Brain microvascular endothelial cell (primary cell): ENCODE measurements around the gene PSAP.

ENCODE experiments used
- DNase-seq: peaks from one replicate; pipeline ENCODE4 v3.0.0-alpha.2; 2020
- H3K27ac ChIP-seq: fragments of 250-450 bp; sonication (Bioruptor Pico); 2 replicates; pipeline ENCODE4 v1.5.1; 2020; ENCODE audit warnings: mild to moderate bottlenecking, moderate library complexity
- H3K27me3 ChIP-seq: fragments of 250-450 bp; sonication (Bioruptor Pico); replicated peaks from 2 replicates; pipeline ENCODE4 v1.5.1; 2020; ENCODE audit warnings: mild to moderate bottlenecking
- H3K36me3 ChIP-seq: fragments of 250-450 bp; sonication (Bioruptor Pico); replicated peaks from 2 replicates; pipeline ENCODE4 v1.5.1; 2020; ENCODE audit warnings: mild to moderate bottlenecking
- H3K4me3 ChIP-seq: 2 replicates; pipeline ENCODE4 v1.5.1; 2011; ENCODE audit warnings: low read depth, mild to moderate bottlenecking, control low read depth, low read length, moderate library complexity
- in situ Hi-C: cut with HindIII; loops from 2 replicates; pipeline ENCODE4 v1.10.0; 2017; ENCODE audit warnings: low sequenced_read_pairs, low pct_ligation_motif_present
- TF ChIP-seq, protein P1 (sequence below): IDR thresholded peaks from 2 replicates; pipeline ENCODE4 v1.5.1; 2011; ENCODE audit warnings: low read depth, mild to moderate bottlenecking, moderate library complexity, low read length, control low read depth, inconsistent platforms; ENCODE audit errors: missing control alignments

PSAP gene

DNA sequence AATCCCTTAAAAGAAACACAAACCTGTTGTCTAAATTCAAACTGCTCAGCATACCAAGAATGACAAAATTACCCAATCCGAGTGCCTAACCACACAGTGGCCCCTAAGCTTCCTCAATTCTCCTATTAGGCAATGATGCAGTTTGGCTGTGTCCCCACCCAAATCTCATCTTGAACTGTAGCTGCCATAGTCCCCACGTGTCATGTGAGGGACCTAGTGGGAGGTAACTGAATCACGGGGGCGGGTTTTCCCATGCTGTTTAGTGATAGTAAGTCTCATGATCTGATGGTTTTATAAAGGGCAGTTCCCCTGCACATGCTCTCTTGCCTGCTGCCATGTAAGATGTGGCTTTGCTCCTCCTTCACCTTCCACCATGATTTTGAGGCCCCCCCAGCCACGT, 21.9 kb downstream of the PSAP start:
- TF ChIP-seq, protein P1, sequence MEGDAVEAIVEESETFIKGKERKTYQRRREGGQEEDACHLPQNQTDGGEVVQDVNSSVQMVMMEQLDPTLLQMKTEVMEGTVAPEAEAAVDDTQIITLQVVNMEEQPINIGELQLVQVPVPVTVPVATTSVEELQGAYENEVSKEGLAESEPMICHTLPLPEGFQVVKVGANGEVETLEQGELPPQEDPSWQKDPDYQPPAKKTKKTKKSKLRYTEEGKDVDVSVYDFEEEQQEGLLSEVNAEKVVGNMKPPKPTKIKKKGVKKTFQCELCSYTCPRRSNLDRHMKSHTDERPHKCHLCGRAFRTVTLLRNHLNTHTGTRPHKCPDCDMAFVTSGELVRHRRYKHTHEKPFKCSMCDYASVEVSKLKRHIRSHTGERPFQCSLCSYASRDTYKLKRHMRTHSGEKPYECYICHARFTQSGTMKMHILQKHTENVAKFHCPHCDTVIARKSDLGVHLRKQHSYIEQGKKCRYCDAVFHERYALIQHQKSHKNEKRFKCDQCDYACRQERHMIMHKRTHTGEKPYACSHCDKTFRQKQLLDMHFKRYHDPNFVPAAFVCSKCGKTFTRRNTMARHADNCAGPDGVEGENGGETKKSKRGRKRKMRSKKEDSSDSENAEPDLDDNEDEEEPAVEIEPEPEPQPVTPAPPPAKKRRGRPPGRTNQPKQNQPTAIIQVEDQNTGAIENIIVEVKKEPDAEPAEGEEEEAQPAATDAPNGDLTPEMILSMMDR = no peak
- DNase-seq = no peak
- Histone ChIP-seq H3K27me3 (no peaks in the 10 kb centered on the region), H3K27ac (no peak overlapping the region), H3K36me3 (peaks cover 86% of the 10 kb centered on the region), H3K4me3 (no peak overlapping the region)
- in situ Hi-C loops = no loop called here

GRCh38 chr10:71828702-71829101, 22.3 kb downstream of the PSAP start:
- no peak for DNase-seq
- in situ Hi-C loops = no loop called here
- Histone ChIP-seq H3K36me3 (peaks cover 89% of the 10 kb centered on the region), H3K27ac (no peak overlapping the region), H3K4me3 (no peak overlapping the region), H3K27me3 (no peaks in the 10 kb centered on the region)
- TF ChIP-seq, protein P1 = no peak

DNA sequence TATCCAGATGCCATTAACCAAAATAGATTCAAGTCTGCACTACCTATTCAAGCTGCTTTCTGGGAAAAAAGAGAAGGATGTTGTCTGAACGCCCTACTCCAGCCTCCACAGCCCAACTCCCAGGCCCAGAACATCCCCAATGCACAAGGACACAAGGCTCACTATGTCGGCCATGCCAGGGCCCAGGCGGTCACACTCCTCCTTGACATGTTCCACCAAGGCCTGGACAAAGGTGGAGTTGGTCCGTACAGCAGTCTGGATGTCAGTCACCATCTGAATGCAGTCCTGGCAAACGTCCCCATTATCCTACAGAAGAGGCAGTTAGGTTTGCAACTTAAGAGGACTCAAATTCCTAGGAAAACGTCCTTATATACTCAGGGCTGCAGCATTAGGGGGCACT, 23.2 kb downstream of the PSAP start:
- Histone ChIP-seq H3K36me3 (peaks cover 91% of the 10 kb centered on the region), H3K27ac (no peak overlapping the region), H3K27me3 (no peaks in the 10 kb centered on the region), H3K4me3 (no peak overlapping the region)
- in situ Hi-C loops = no loop called here
- DNase-seq = no peak
- TF ChIP-seq, protein P1 = no peak

- TF ChIP-seq, protein P1 = peak; percentile 21
- H3K4me3 ChIP-seq = no peak overlapping the region
- H3K27me3 ChIP-seq = no peaks in the 10 kb centered on the region
- no peak for DNase-seq
- peaks cover 88% of the 10 kb centered on the region for H3K36me3 ChIP-seq
- no peak overlapping the region for H3K27ac ChIP-seq
- in situ Hi-C loops = no loop called here
Measured at GRCh38 chr10:71825217-71825616, 25.8 kb downstream of the PSAP start.

- in situ Hi-C loops = no loop called here
- peaks cover 88% of the 10 kb centered on the region for H3K36me3 ChIP-seq
Measured at GRCh38 chr10:71824333-71824732, 26.7 kb downstream of the PSAP start.

DNA sequence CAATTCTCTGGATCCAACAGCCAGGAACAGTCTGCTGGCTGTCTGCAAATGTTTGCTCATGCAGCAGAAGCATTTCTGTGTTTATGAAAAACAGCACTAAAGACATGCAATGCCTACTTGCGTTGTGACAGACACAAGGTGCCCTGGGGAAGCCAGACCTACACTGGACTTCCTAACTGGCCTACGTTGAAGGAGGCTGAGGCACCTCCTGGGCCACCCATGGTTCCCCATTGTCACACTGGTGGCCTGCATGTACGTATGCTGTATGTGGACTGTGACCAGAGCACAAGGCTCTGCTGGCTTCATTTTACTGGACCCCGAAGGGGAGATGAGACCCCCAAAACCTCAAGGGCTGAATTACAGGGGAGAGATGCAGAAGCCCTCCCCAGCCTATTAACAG, 27.7 kb downstream of the PSAP start:
- Histone ChIP-seq H3K27ac (no peak overlapping the region), H3K27me3 (no peaks in the 10 kb centered on the region), H3K4me3 (no peak overlapping the region), H3K36me3 (peaks cover 88% of the 10 kb centered on the region)
- in situ Hi-C loops = no loop called here
- DNase-seq = no peak
- TF ChIP-seq, protein P1 = no peak

More at GRCh38 chr10:71824333-71824732, 26.7 kb downstream of the PSAP start:
- TF ChIP-seq, protein P1 = no peak
- Histone ChIP-seq H3K4me3 (no peak overlapping the region), H3K27ac (no peak overlapping the region), H3K27me3 (no peaks in the 10 kb centered on the region)
- no peak for DNase-seq
